ENCODE results near the gene MYO1D.
"Not testable (repeated sequence)": the region's sequence is repeated elsewhere in the genome, so short reads cannot be mapped to it uniquely, and the experiment has no call there.

The MYO1D gene

GRCh38 chr17:32451879-32452278 lies 425.0 kb downstream of the MYO1D start:
- DNase-seq (ENCODE audit: low read depth, low spot score) = no peak
- ChIA-PET POLR2A (no interaction called here), CTCF (interaction anchor here (14.4 kb wide), 1 partner anchor 9 kb away, joined by 247 read pairs; no protein-coding TSS in a partner anchor)
- H3K4me3 ChIP-seq (ENCODE audit: low read depth, low read length) = no peak overlapping the region
- TF ChIP-seq, protein P1, sequence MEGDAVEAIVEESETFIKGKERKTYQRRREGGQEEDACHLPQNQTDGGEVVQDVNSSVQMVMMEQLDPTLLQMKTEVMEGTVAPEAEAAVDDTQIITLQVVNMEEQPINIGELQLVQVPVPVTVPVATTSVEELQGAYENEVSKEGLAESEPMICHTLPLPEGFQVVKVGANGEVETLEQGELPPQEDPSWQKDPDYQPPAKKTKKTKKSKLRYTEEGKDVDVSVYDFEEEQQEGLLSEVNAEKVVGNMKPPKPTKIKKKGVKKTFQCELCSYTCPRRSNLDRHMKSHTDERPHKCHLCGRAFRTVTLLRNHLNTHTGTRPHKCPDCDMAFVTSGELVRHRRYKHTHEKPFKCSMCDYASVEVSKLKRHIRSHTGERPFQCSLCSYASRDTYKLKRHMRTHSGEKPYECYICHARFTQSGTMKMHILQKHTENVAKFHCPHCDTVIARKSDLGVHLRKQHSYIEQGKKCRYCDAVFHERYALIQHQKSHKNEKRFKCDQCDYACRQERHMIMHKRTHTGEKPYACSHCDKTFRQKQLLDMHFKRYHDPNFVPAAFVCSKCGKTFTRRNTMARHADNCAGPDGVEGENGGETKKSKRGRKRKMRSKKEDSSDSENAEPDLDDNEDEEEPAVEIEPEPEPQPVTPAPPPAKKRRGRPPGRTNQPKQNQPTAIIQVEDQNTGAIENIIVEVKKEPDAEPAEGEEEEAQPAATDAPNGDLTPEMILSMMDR (IDR thresholded peaks at IDR 0.05; ENCODE audit: insufficient read depth, low read length, missing control alignments) = no peak

DNA sequence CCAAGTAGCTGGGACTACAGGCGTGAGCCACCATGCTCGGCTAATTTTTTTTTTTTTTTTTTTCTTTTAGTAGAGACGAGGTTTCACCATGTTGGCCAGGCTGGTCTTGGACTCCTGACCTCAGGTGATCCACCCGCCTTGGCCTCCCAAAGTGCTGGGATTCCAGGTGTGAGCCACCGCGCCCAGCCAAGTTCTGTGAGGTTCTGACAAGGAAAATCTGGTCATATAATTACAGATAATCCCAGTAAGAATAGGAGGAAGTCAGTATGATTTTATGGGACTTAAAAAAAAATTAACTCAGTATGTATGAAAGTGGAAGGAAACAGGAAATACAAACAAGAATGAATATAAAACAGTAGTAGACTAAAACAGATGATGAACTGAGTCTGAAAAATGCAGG lies 426.5 kb downstream of the MYO1D start:
- CTCF ChIA-PET = interaction anchor here (14.4 kb wide), 1 partner anchor 11 kb away, joined by 247 read pairs; no protein-coding TSS in a partner anchor
- POLR2A ChIA-PET; DNase-seq (ENCODE audit: low read depth, low spot score); H3K4me3 ChIP-seq (ENCODE audit: low read depth, low read length): not testable (repeated sequence)

- DNase-seq (ENCODE audit: low read depth, low spot score) = no peak
- CTCF ChIA-PET = interaction anchor here (14.4 kb wide), 1 partner anchor 11 kb away, joined by 247 read pairs; no protein-coding TSS in a partner anchor
- TF ChIP-seq, protein P1 (IDR thresholded peaks at IDR 0.05; ENCODE audit: insufficient read depth, low read length, missing control alignments) = no peak
- no peak overlapping the region for H3K4me3 ChIP-seq (ENCODE audit: low read depth, low read length)
- POLR2A ChIA-PET = no interaction called here
Observed at GRCh38 chr17:32449963-32450362, 427.0 kb downstream of the MYO1D start.

DNA sequence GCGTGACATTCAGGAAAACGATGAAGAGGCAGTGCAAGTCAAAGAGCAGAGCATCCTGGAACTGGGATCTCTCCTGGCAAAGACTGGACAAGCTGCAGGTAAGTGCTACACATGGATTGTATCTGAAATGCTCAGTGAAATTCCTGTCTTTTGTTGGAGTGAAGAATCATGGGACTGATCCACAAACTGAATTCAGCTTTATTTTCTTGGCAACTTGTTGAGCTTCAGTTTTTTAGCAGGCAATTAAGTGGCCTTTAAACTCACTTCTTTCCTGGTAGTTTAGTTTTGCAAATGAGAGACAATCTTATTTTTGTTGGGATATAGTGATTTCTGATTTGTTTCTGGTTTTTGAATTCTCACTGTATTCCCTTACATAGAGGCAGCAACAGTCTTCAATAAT lies 430.0 kb downstream of the MYO1D start:
- no peak for DNase-seq (ENCODE audit: low read depth, low spot score)
- ChIA-PET POLR2A (no interaction called here), CTCF (interaction anchor here (1.3 to 14.4 kb wide), 2 partner anchors 14 to 37 kb away, joined by 3 to 247 read pairs; no protein-coding TSS in a partner anchor)
- TF ChIP-seq, protein P1 (IDR thresholded peaks at IDR 0.05; ENCODE audit: insufficient read depth, low read length, missing control alignments) = no peak
- H3K4me3 ChIP-seq (ENCODE audit: low read depth, low read length) = no peak overlapping the region

DNA sequence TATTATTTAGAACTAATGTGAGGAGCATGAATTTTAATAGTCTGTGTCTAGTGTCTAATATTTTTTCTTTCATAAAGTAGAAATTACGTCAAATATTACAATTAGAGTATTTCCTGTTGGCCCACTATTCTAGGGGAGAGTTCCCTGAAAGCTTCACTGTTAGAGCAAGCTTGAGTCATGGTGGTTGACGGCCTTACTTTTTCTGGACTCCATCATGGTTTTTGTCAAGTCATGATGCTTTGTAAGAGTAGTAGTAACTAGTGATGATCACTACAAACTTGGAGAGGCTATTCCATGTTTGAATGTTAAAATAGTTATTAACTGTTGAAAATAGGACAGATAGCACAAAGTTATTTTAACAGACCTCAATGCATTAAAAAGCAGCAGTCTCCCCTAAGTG lies 431.0 kb downstream of the MYO1D start:
- CTCF ChIA-PET = interaction anchor here (1.3 to 14.4 kb wide), 2 partner anchors 15 to 38 kb away, joined by 3 to 247 read pairs; no protein-coding TSS in a partner anchor
- TF ChIP-seq, protein P1 (IDR thresholded peaks at IDR 0.05; ENCODE audit: insufficient read depth, low read length, missing control alignments) = no peak
- POLR2A ChIA-PET = no interaction called here
- H3K4me3 ChIP-seq (ENCODE audit: low read depth, low read length) = no peak overlapping the region; the same call in 1 of the 2 replicates
- DNase-seq (ENCODE audit: low read depth, low spot score) = no peak

DNA sequence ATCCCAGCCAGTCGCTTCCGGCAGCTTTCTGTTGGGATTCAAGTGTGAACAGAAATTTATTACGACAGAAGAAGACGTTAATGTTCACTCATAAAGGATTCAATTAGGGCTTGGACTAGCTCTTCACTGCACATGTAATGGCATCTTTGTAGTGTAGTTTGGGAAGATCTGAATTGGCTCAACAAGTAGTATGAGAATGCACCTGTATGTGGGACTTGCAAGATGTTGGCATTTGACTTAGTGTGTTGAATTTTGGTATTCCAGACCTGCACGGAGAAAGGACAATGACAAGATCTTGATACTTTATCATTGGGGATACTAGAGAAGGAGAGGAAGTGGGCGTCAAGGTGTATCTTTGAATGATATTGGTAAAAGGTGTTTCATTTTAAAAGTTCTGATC lies 431.4 kb downstream of the MYO1D start:
- DNase-seq (ENCODE audit: low read depth, low spot score) = no peak
- peak overlapping the region; percentile 88 for H3K4me3 ChIP-seq (ENCODE audit: low read depth, low read length)
- CTCF ChIA-PET = interaction anchor here (0.8 to 14.4 kb wide), 9 partner anchors 8 to 192 kb away, joined by 3 to 247 read pairs (median 16); partner anchors contain the start of gene CDK5R1
- TF ChIP-seq, protein P1 (IDR thresholded peaks at IDR 0.05; ENCODE audit: insufficient read depth, low read length, missing control alignments) = no peak
- POLR2A ChIA-PET = no interaction called here

DNA sequence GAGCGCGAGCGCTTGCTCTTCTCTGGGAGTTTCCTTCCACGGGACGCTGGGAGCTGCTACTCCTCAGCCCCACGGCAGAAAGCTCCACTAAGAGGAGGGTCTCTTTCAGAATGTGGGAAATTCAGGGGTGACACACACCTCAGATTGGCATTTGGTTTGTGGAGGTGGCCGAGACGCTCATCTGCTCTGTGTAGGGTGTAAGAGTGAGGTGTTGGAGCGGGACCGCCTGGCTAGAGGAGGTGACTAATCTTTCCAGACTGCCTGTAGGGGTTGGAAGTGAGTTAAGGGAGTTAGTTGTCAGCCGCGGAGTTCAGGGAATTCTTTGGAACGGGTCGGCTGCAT lies 431.9 kb downstream of the MYO1D start:
- POLR2A ChIA-PET = no interaction called here
- TF ChIP-seq, protein P1 (IDR thresholded peaks at IDR 0.05; ENCODE audit: insufficient read depth, low read length, missing control alignments) = no peak
- DNase-seq (ENCODE audit: low read depth, low spot score) = peak; percentile 36
- CTCF ChIA-PET = interaction anchor here (0.8 to 14.4 kb wide), 13 partner anchors 9 to 192 kb away, joined by 3 to 247 read pairs (median 6); partner anchors contain the start of gene CDK5R1
- H3K4me3 ChIP-seq (ENCODE audit: low read depth, low read length) = peak overlapping the region; percentile 88

Measured in AG04449 (cell line).